Colonic mucosa (tissue), 4 donors: Measurements from ENCODE around the gene ADAP2. TPM values are rescaled to one million over a fixed set of nuclear protein-coding genes. Genes with fewer than 3 reads are reported as not detected.
"Not testable (repeated sequence)": the region's sequence is repeated elsewhere in the genome, so short reads cannot be mapped to it uniquely, and the experiment has no call there.

Experiments
- DNase-seq: peaks from one replicate; pipeline ENCODE4 v3.0.0-alpha.2; 2020
- H3K27ac ChIP-seq: fragments of 200-600 bp; one replicate; pipeline ENCODE4 v1.8.0; 2021
- H3K27me3 ChIP-seq: fragments of 200-600 bp; one replicate; pipeline ENCODE4 v1.8.0; 2021
- H3K36me3 ChIP-seq: fragments of 200-600 bp; one replicate; pipeline ENCODE4 v1.8.0; 2021
- H3K4me1 ChIP-seq: fragments of 200-600 bp; one replicate; pipeline ENCODE4 v1.8.0; 2021; ENCODE audit warnings: mild to moderate bottlenecking
- H3K4me3 ChIP-seq: fragments of 200-600 bp; one replicate; pipeline ENCODE4 v1.8.0; 2021
- H3K9ac ChIP-seq, 2 donors: one replicate each; pipeline ENCODE4 v1.7.0; 2013; ENCODE audit warnings: control low read depth in 2 of 2, low read depth in 2 of 2, low read length in 2 of 2
- H3K9me3 ChIP-seq: fragments of 200-600 bp; one replicate; pipeline ENCODE4 v1.8.0; 2021
- CTCF ChIP-seq: fragments of 200-600 bp; IDR thresholded peaks from one replicate; pipeline ENCODE4 v1.8.0; 2022; ENCODE audit warnings: antibody characterized with exemption, mild to moderate bottlenecking
- intact Hi-C: fragments of 100-400 bp; cut with DNase I; formaldehyde crosslinking; loops from one replicate; pipeline ENCODE4 v1.14.1; 2022
- total RNA-seq, 2 donors: library from RNA; stranded (reverse); fragmentation: NEBNext Ultra II Directional in 1 of 2; extraction: Animal tissue kit (Norgen Biotek cat#: 25700) in 1 of 2; gene quantifications; one replicate each; pipeline ENCODE4 v1.2.1, GENCODE V29; 2021
- donor health status: healthy.
- donor health status: DM: no; HTN: no; CAD: no.
- donor health status: DM: no; HTN: no; CAD: no.

ADAP2 gene
- total RNA-seq, 2 donors from 2014 or later = 4.4 to 5.6 TPM

- no peak overlapping the region for H3K27ac ChIP-seq
- DNase-seq = no peak
- no peak overlapping the region for H3K4me3 ChIP-seq
- peaks cover 17% of the 10 kb centered on the region for H3K27me3 ChIP-seq
- intact Hi-C loops = no loop called here
- H3K4me1 ChIP-seq = peaks cover 7% of the 10 kb centered on the region
- H3K9me3 ChIP-seq = no peaks in the 10 kb centered on the region
- no peak for TF ChIP-seq CTCF
- H3K9ac ChIP-seq = no peak overlapping the region
- H3K36me3 ChIP-seq = no peaks in the 10 kb centered on the region
These were observed 4.8 kb downstream of the ADAP2 start for GRCh38 chr17:30926516-30926915.

GRCh38 chr17:30927756-30928155, 6.0 kb downstream of the ADAP2 start:
- TF ChIP-seq CTCF = no peak
- intact Hi-C loops = no loop called here
- Histone ChIP-seq H3K4me3 (no peak overlapping the region), H3K27ac (no peak overlapping the region), H3K36me3 (no peaks in the 10 kb centered on the region), H3K27me3 (peaks cover 5% of the 10 kb centered on the region), H3K4me1 (peaks cover 2% of the 10 kb centered on the region), H3K9ac (no peak overlapping the region), H3K9me3 (no peaks in the 10 kb centered on the region)
- DNase-seq = no peak

DNA sequence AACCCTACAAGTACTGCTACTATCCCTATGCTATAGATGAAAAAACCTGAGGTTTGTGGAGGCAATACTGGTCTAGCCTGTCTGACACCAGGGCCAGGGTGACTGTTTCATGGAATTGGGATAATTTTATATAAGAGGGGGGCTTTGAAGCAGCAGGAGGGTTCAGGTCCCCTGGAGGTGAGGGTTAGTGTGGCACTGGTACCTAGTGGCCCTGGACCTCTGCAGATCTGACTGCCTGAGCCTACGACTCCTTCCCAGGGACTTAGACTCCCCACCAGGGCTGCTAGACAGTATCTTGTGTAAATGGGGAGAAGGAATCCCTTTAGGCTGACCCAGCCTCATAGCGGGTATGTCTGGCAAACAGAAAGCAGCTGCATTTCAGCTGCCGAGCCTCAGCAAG, 6.8 kb downstream of the ADAP2 start:
- no peak for TF ChIP-seq CTCF
- intact Hi-C loops = no loop called here
- no peak for DNase-seq
- H3K4me3 ChIP-seq = no peak overlapping the region
- H3K27me3 ChIP-seq = no peaks in the 10 kb centered on the region
- H3K9me3 ChIP-seq = no peaks in the 10 kb centered on the region
- H3K9ac ChIP-seq = no peak overlapping the region
- no peaks in the 10 kb centered on the region for H3K36me3 ChIP-seq
- H3K27ac ChIP-seq = no peak overlapping the region
- H3K4me1 ChIP-seq = no peaks in the 10 kb centered on the region

DNA sequence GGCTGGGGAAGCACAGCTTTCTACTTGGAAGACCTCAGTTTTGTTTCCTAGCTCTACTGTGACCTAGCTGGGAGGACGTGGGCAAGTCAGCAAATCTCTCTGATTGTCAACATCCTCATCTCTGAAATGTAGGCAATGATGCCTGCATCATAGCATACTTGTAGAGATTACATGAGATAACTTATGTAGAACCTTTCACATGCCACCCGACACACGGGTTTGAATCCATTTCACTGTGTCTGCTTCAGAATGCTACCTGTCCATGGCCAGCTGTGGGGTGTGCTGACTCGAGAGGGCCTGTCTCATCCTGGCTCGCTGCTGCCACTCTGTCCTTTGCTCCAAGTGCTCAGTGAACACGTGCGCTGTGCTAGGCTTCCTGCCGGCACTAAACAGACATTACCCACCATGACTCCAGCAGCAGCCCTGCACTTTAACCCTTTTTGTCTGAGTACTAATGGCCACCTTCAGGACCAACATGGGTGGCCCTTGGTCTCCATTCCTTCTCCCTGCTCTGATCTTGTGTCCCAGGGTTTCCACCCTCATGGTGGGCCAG, 7.4 kb downstream of the ADAP2 start:
- Histone ChIP-seq H3K4me1 (no peaks in the 10 kb centered on the region), H3K27ac (no peak overlapping the region), H3K9me3 (no peaks in the 10 kb centered on the region), H3K36me3 (no peaks in the 10 kb centered on the region), H3K4me3 (no peak overlapping the region), H3K27me3 (no peaks in the 10 kb centered on the region), H3K9ac (no peak overlapping the region)
- TF ChIP-seq CTCF = no peak
- DNase-seq = no peak
- intact Hi-C loops = no loop called here

- H3K4me3 ChIP-seq, H3K9ac ChIP-seq, H3K27me3 ChIP-seq, H3K9me3 ChIP-seq, intact Hi-C loops, H3K4me1 ChIP-seq, H3K36me3 ChIP-seq, H3K27ac ChIP-seq, DNase-seq: not testable (repeated sequence)
These were observed 8.1 kb downstream of the ADAP2 start for GRCh38 chr17:30929861-30930260.

GRCh38 chr17:30930495-30930894, 8.8 kb downstream of the ADAP2 start:
- no peak overlapping the region for H3K4me3 ChIP-seq
- no peak overlapping the region for H3K27ac ChIP-seq
- intact Hi-C loops = no loop called here
- TF ChIP-seq CTCF = no peak
- no peaks in the 10 kb centered on the region for H3K36me3 ChIP-seq
- H3K4me1 ChIP-seq = no peaks in the 10 kb centered on the region
- no peaks in the 10 kb centered on the region for H3K27me3 ChIP-seq
- H3K9me3 ChIP-seq = no peaks in the 10 kb centered on the region
- no peak overlapping the region for H3K9ac ChIP-seq
- DNase-seq = no peak

GRCh38 chr17:30931582-30931981, 9.8 kb downstream of the ADAP2 start:
- H3K27me3 ChIP-seq, H3K4me1 ChIP-seq, DNase-seq, H3K27ac ChIP-seq, H3K4me3 ChIP-seq, H3K9me3 ChIP-seq, intact Hi-C loops, H3K9ac ChIP-seq, H3K36me3 ChIP-seq: not testable (repeated sequence)
